Liver (tissue), 9 donors: Measurements from ENCODE around the gene CHN2. TPM values are rescaled to one million over a fixed set of nuclear protein-coding genes. Genes with fewer than 3 reads are reported as not detected.

Experiments
- DNase-seq: peaks from one replicate; pipeline ENCODE4 v3.0.0-alpha.2; 2017; ENCODE audit warnings: low spot score
- H3K27ac ChIP-seq, 2 donors: one replicate each; pipeline ENCODE4 v1.7.0; 2013; ENCODE audit warnings: inconsistent platforms in 2 of 2, low read length in 2 of 2, control low read depth in 1 of 2, low read depth in 1 of 2, mild to moderate bottlenecking in 1 of 2
- H3K27me3 ChIP-seq, 4 donors: one replicate each; pipeline versions ENCODE4 v1.6.1 to v1.7.0; 2013; ENCODE audit warnings: low read length in 3 of 4, inconsistent platforms in 1 of 4, mild to moderate bottlenecking in 1 of 4, moderate library complexity in 1 of 4; ENCODE audit not compliant: control insufficient read depth in 4 of 4, insufficient read depth in 4 of 4
- H3K36me3 ChIP-seq, 4 donors: one replicate each; pipeline versions ENCODE4 v1.6.1 to v1.7.0; 2013; ENCODE audit warnings: low read length in 3 of 4, mild to moderate bottlenecking in 3 of 4, low read depth in 1 of 4, moderate library complexity in 1 of 4; ENCODE audit not compliant: control insufficient read depth in 4 of 4, insufficient read depth in 3 of 4
- H3K4me1 ChIP-seq, 4 donors: one replicate each; pipeline versions ENCODE4 v1.6.1 to v1.7.0; 2013; ENCODE audit warnings: low read length in 3 of 4, mild to moderate bottlenecking in 3 of 4, moderate library complexity in 1 of 4; ENCODE audit not compliant: control insufficient read depth in 4 of 4, insufficient read depth in 4 of 4
- H3K4me3 ChIP-seq, 3 donors: one replicate each; pipeline versions ENCODE4 v1.6.1 to v1.7.0; 2013; ENCODE audit warnings: low read length in 3 of 3, control low read depth in 1 of 3, low read depth in 1 of 3, mild to moderate bottlenecking in 1 of 3
- H3K9ac ChIP-seq, 2 donors: one replicate each; pipeline ENCODE4 v1.7.0; 2013; ENCODE audit warnings: low read length in 2 of 2, mild to moderate bottlenecking in 2 of 2, moderate library complexity in 2 of 2, control low read depth in 1 of 2, low read depth in 1 of 2
- H3K9me3 ChIP-seq, 4 donors: one replicate each; pipeline versions ENCODE4 v1.6.1 to v1.7.0; 2013; ENCODE audit warnings: low read length in 3 of 4; ENCODE audit not compliant: control insufficient read depth in 4 of 4
- ATF3 ChIP-seq: IDR thresholded peaks from 2 replicates; pipeline ENCODE4 v1.6.1; 2016; ENCODE audit warnings: antibody characterized with exemption
- CTCF ChIP-seq: fragments of 150-350 bp; IDR thresholded peaks from 2 replicates; pipeline ENCODE4 v1.5.1; 2017; ENCODE audit warnings: improper control_type of control experiment, low read depth, low read length; ENCODE audit not compliant: missing input control
- EGR1 ChIP-seq, 2 donors: IDR thresholded peaks; 2 replicates each; pipeline ENCODE4 v1.6.1; 2016 to 2018; ENCODE audit warnings: antibody characterized with exemption in 2 of 2, low read depth in 2 of 2
- FOXA1 ChIP-seq: IDR thresholded peaks from 2 replicates; pipeline ENCODE4 v1.6.1; 2016; ENCODE audit warnings: antibody characterized with exemption
- FOXA2 ChIP-seq: IDR thresholded peaks from 2 replicates; pipeline ENCODE4 v1.6.1; 2016; ENCODE audit warnings: antibody characterized with exemption
- GABPA ChIP-seq, 2 donors: IDR thresholded peaks in 1 of 2; conservative IDR thresholded peaks in 1 of 2; 2 replicates each; pipeline ENCODE4 v1.6.1; 2016; ENCODE audit warnings: antibody characterized with exemption in 2 of 2, mild to moderate bottlenecking in 1 of 2, moderate library complexity in 1 of 2
- HNF4A ChIP-seq, 2 donors: conservative IDR thresholded peaks; 2 replicates each; pipeline ENCODE4 v1.6.1; 2016; ENCODE audit warnings: antibody characterized with exemption in 2 of 2, mild to moderate bottlenecking in 2 of 2
- HNF4G ChIP-seq: IDR thresholded peaks from 2 replicates; pipeline ENCODE4 v1.6.1; 2016; ENCODE audit warnings: antibody characterized with exemption
- JUND ChIP-seq, 2 donors: IDR thresholded peaks; 2 replicates each; pipeline ENCODE4 v1.6.1; 2016; ENCODE audit warnings: antibody characterized with exemption in 2 of 2
- NR2F2 ChIP-seq: IDR thresholded peaks from 2 replicates; pipeline ENCODE4 v1.6.1; 2016; ENCODE audit warnings: antibody characterized with exemption
- RAD21 ChIP-seq, 2 donors: IDR thresholded peaks; 2 replicates each; pipeline ENCODE4 v1.6.1; 2016; ENCODE audit warnings: antibody characterized with exemption in 2 of 2, mild to moderate bottlenecking in 2 of 2
- REST ChIP-seq: IDR thresholded peaks from 2 replicates; pipeline ENCODE4 v1.6.1; 2016; ENCODE audit warnings: antibody characterized with exemption, mild to moderate bottlenecking
- RXRA ChIP-seq, 2 donors: IDR thresholded peaks; 2 replicates each; pipeline ENCODE4 v1.6.1; 2017 to 2018; ENCODE audit warnings: antibody characterized with exemption in 2 of 2, mild to moderate bottlenecking in 1 of 2
- SP1 ChIP-seq: IDR thresholded peaks from 2 replicates; pipeline ENCODE4 v1.6.1; 2018; ENCODE audit warnings: antibody characterized with exemption, mild to moderate bottlenecking
- TAF1 ChIP-seq: conservative IDR thresholded peaks from 2 replicates; pipeline ENCODE4 v1.6.1; 2016; ENCODE audit warnings: antibody characterized with exemption, mild to moderate bottlenecking
- YY1 ChIP-seq: IDR thresholded peaks from 2 replicates; pipeline ENCODE4 v1.6.1; 2016; ENCODE audit warnings: antibody characterized with exemption, mild to moderate bottlenecking
- ZBTB33 ChIP-seq: IDR thresholded peaks from 2 replicates; pipeline ENCODE4 v1.6.1; 2016; ENCODE audit warnings: antibody characterized with exemption
- WGBS: extraction: QIAGEN DNeasy Blood & Tissue Kit; methylation state at CpG from one replicate; pipeline ENCODE4 v1.1.7; 2013; 5-methylcytosine and 5-hydroxymethylcytosine counted together
- polyA plus RNA-seq, 2 donors: library from polyadenylated mRNA; stranded (reverse) in 1 of 2; unstranded in 1 of 2; fragments of 200-250 nt in 1 of 2; fragments of >200 nt in 1 of 2; fragmentation: Nextera tagmentation in 1 of 2; extraction: Ambion mirVana in 1 of 2; gene quantifications; one replicate each; pipeline versions ENCODE4 v1.2.1 to v1.2.3, GENCODE V29; 2013 to 2015
- total RNA-seq, 2 donors: library from RNA; depleted of rRNA; stranded (reverse); fragments of >200 nt; gene quantifications; one replicate each; pipeline ENCODE4 v1.2.3, GENCODE V29; 2014
- TF ChIP-seq, protein P1 (sequence below): IDR thresholded peaks from 2 replicates; pipeline ENCODE4 v1.6.1; 2016; ENCODE audit warnings: antibody characterized with exemption
- donor health status: healthy.
- donor health status: healthy.
- donor health status: healthy.
- donor health status: healthy.
- donor health status: healthy.

CHN2 gene
- total and polyA plus RNA-seq, 4 donors = 8.3 to 25.4 (median 17.8) TPM

DNA sequence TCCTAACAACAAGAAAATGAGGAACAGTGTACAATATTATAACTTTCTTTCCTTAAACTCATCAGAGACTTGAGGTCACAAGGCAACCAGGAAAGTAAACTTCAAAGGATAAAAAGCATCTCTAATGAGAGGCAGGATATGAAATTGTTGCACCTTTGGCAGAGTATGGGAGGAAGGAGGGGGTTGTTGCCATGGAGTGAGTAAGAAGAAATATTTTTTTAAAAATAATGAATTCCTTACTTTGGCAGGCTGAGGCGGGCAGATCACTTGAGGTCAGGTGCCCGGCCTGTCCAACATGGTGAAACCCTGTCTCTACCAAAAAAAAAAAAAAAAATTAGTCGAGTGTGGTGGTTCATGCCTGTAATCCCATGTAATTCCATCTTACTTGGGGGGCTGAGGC is 21.1 kb upstream of the CHN2 start:
- TF ChIP-seq RXRA (IDR thresholded peaks at IDR 0.05) (no peak), JUND (IDR thresholded peaks at IDR 0.05) (no peak), ATF3 (no peak), SP1 (no peak), NR2F2 (no peak)
- TF ChIP-seq, protein P1, sequence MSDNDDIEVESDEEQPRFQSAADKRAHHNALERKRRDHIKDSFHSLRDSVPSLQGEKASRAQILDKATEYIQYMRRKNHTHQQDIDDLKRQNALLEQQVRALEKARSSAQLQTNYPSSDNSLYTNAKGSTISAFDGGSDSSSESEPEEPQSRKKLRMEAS = no peak
- no peak overlapping the region for H3K4me3 ChIP-seq
- no peak for DNase-seq
- WGBS = 98% methylated on average over 3 of the region's 3 CpGs
- H3K27me3 ChIP-seq = no peaks in the 10 kb centered on the region
- no peaks in the 10 kb centered on the region for H3K36me3 ChIP-seq
- no peaks in the 10 kb centered on the region for H3K4me1 ChIP-seq
- no peak overlapping the region for H3K27ac ChIP-seq
- H3K9me3 ChIP-seq = no peaks in the 10 kb centered on the region
- no peak overlapping the region for H3K9ac ChIP-seq

DNA sequence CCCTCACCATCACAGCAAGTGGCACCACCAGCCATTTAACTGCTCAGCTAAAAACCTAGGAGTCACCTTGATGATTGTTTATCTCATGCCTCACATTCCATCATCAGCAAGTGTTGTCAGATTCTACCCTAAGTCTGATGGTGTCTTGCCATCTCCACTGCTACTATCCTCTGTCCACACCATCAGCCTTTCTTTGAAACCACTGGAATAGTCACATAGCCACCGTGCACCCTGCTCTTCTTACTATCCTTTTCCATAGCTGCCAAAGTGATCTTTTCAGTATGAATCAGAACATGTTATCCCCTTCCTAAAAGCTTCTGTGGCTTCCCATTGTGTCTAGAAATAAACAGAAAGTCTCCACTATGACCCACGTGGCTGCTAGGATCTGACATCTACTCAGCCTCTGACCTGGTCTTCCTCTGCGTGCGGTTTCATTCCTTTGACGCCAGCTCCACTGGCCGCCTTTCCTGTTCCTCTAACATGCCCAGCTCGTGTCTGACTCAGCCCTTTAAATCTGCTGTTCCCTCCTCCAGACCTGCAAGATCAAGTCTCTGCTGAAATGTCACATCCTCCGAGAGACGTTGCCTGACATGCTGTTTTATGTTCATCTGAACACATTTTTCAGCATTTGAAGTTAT is 16.5 kb upstream of the CHN2 start:
- no peak for DNase-seq
- TF ChIP-seq RAD21 (IDR thresholded peaks at IDR 0.05) = peak in 1 of 2 donors; percentile 25
- no peak for TF ChIP-seq YY1
- TF ChIP-seq GABPA (IDR thresholded peaks at IDR 0.05 in 1 of 2, conservative IDR thresholded peaks at IDR 0.05 in 1 of 2) = no peak
- TF ChIP-seq FOXA1 = no peak
- no peak for TF ChIP-seq CTCF
- peak; percentile 90 for TF ChIP-seq NR2F2
- TF ChIP-seq ATF3 = no peak
- no peak for TF ChIP-seq ZBTB33
- no peak for TF ChIP-seq TAF1
- peak in 1 of 2 donors; percentile 14 for TF ChIP-seq JUND (IDR thresholded peaks at IDR 0.05)
- no peak for TF ChIP-seq REST
- no peak for TF ChIP-seq HNF4A (conservative IDR thresholded peaks at IDR 0.05)
- TF ChIP-seq RXRA (IDR thresholded peaks at IDR 0.05) = peak in 1 of 2 donors; percentile 22
- no peak for TF ChIP-seq FOXA2
- TF ChIP-seq, protein P1 = peak; percentile 71
- TF ChIP-seq SP1 = peak; percentile 4
- no peak for TF ChIP-seq EGR1 (IDR thresholded peaks at IDR 0.05; ENCODE audit: low read depth in 2 of 2)
- no peak for TF ChIP-seq HNF4G
- WGBS = 67% methylated on average over 9 of the region's 9 CpGs

More for the DNA sequence above, 16.5 kb upstream of the CHN2 start:
- no peaks in the 10 kb centered on the region for H3K36me3 ChIP-seq
- no peaks in the 10 kb centered on the region for H3K9me3 ChIP-seq
- no peaks in the 10 kb centered on the region for H3K27me3 ChIP-seq
- H3K4me1 ChIP-seq = no peaks in the 10 kb centered on the region
- H3K27ac ChIP-seq = peak overlapping the region; percentile 4 to 32
- no peak overlapping the region for H3K4me3 ChIP-seq
- H3K9ac ChIP-seq = no peak overlapping the region
